HL-60 (cell line): ENCODE data around the gene COBLL1.

Experiments used
- DNase-seq, 2 experiments: peaks; one replicate each; pipeline ENCODE4 v3.0.0-alpha.2; 2010 to 2020; ENCODE audit warnings: low read depth in 1 of 2, low spot score in 1 of 2
- H3K27ac ChIP-seq: fragments of 250-450 bp; sonication (Bioruptor Pico); replicated peaks from 2 replicates; pipeline ENCODE4 v1.5.1; 2020; ENCODE audit warnings: mild to moderate bottlenecking, moderate library complexity
- H3K27me3 ChIP-seq: fragments of 250-450 bp; sonication (Bioruptor Pico); 2 replicates; pipeline ENCODE4 v1.5.1; 2021; ENCODE audit warnings: mild to moderate bottlenecking, moderate library complexity; ENCODE audit not compliant: insufficient read depth, poor library complexity, severe bottlenecking
- H3K4me3 ChIP-seq: replicated peaks from 2 replicates; pipeline ENCODE4 v1.5.1; 2011; ENCODE audit warnings: mild to moderate bottlenecking, control low read depth, low read length; ENCODE audit not compliant: insufficient read depth
- CTCF ChIP-seq: IDR thresholded peaks from one replicate; pipeline ENCODE4 v1.5.1; 2011; ENCODE audit warnings: low read length, control low read depth, inconsistent platforms; ENCODE audit not compliant: insufficient read depth
- GABPA ChIP-seq: IDR thresholded peaks from 2 replicates; pipeline ENCODE4 v1.6.1; 2012; ENCODE audit warnings: low read depth
- POLR2AphosphoS5 ChIP-seq: IDR thresholded peaks from 2 replicates; pipeline ENCODE4 v1.6.1; 2012; ENCODE audit warnings: low read depth
- REST ChIP-seq: IDR thresholded peaks from 2 replicates; pipeline ENCODE4 v1.6.1; 2012; ENCODE audit warnings: low read depth; ENCODE audit not compliant: insufficient replicate concordance
- SPI1 ChIP-seq: IDR thresholded peaks from 2 replicates; pipeline ENCODE4 v1.6.1; 2012; ENCODE audit warnings: low read depth, mild to moderate bottlenecking, borderline replicate concordance

COBLL1 gene

GRCh38 chr2:164697688-164698461, 143.7 kb downstream of the COBLL1 start:
- TF ChIP-seq GABPA, result no peak
- peak; percentile 34 for TF ChIP-seq CTCF
- no peak for DNase-seq
- Histone ChIP-seq H3K4me3 (no peak overlapping the region), H3K27me3 (no peaks in the 10 kb centered on the region), H3K27ac (no peak overlapping the region)

GRCh38 chr2:164696634-164697033, 145.0 kb downstream of the COBLL1 start:
- no peaks in the 10 kb centered on the region for H3K27me3 ChIP-seq
- H3K27ac ChIP-seq, result no peak overlapping the region
- TF ChIP-seq CTCF (no peak), SPI1 (no peak)
- no peak for DNase-seq
- no peak overlapping the region for H3K4me3 ChIP-seq

GRCh38 chr2:164694275-164694695, 147.3 kb downstream of the COBLL1 start:
- no peaks in the 10 kb centered on the region for H3K27me3 ChIP-seq
- no peak overlapping the region for H3K27ac ChIP-seq
- H3K4me3 ChIP-seq, result no peak overlapping the region
- no peak for DNase-seq
- no peak for TF ChIP-seq GABPA
- TF ChIP-seq POLR2AphosphoS5, result no peak
- TF ChIP-seq REST, result no peak
- TF ChIP-seq CTCF, result no peak

GRCh38 chr2:164693834-164694233, 147.8 kb downstream of the COBLL1 start:
- Histone ChIP-seq H3K4me3 (no peak overlapping the region), H3K27ac (no peak overlapping the region), H3K27me3 (no peaks in the 10 kb centered on the region)
- TF ChIP-seq POLR2AphosphoS5 (no peak), GABPA (no peak), CTCF (no peak), SPI1 (no peak), REST (no peak)
- no peak for DNase-seq
